ENCODE measurements around the gene SYTL3.

DNA sequence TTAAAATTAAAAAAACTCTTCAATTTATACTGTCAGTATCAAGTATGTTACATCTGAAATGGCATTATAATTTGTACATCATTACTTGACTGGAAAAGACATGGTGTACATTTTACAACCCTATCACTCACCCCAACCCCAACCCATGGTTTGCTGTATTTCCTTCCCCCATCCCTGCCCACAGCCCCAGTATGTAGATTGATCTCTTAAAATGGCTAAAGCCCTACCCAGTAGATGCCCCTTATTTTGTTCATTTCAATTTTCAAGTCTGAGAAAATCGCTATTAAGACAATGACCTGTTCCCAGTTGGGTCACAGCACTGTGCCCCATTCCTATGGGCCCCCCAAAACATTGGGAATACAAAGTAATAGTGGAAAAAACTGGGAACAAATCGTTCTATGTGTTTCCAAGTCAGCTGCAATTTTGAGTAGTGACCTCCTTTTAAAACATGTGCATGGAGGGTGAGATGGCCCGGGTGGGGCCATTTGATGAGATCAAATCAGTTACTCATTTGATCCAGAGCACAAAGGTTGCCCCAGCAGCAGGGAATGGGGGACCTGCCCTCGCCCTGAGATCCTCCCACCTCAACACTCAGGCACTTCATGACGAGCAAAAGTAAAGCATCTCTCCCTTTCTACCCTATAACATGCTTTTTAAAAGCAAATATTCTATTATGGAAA, 156.0 kb downstream of the SYTL3 start:
- TF ChIP-seq, protein P1, sequence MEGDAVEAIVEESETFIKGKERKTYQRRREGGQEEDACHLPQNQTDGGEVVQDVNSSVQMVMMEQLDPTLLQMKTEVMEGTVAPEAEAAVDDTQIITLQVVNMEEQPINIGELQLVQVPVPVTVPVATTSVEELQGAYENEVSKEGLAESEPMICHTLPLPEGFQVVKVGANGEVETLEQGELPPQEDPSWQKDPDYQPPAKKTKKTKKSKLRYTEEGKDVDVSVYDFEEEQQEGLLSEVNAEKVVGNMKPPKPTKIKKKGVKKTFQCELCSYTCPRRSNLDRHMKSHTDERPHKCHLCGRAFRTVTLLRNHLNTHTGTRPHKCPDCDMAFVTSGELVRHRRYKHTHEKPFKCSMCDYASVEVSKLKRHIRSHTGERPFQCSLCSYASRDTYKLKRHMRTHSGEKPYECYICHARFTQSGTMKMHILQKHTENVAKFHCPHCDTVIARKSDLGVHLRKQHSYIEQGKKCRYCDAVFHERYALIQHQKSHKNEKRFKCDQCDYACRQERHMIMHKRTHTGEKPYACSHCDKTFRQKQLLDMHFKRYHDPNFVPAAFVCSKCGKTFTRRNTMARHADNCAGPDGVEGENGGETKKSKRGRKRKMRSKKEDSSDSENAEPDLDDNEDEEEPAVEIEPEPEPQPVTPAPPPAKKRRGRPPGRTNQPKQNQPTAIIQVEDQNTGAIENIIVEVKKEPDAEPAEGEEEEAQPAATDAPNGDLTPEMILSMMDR (IDR thresholded peaks at IDR 0.05): no peak
- no peak for TF ChIP-seq POLR2AphosphoS5 (IDR thresholded peaks at IDR 0.05)
